Rectal smooth muscle tissue (tissue), 1 donor: Measurements from ENCODE around the gene VSIG8.

ENCODE experiments used
- H3K27ac ChIP-seq: one replicate; pipeline ENCODE4 v1.7.0; 2013; ENCODE audit warnings: low read depth, low read length, inconsistent platforms
- H3K27me3 ChIP-seq: one replicate; pipeline ENCODE4 v1.7.0; 2013; ENCODE audit warnings: low read length; ENCODE audit not compliant: control insufficient read depth, insufficient read depth
- H3K36me3 ChIP-seq: one replicate; pipeline ENCODE4 v1.7.0; 2013; ENCODE audit warnings: low read length; ENCODE audit not compliant: control insufficient read depth, insufficient read depth
- H3K4me1 ChIP-seq: one replicate; pipeline ENCODE4 v1.7.0; 2013; ENCODE audit warnings: low read length; ENCODE audit not compliant: control insufficient read depth, insufficient read depth
- H3K4me3 ChIP-seq: one replicate; pipeline ENCODE4 v1.7.0; 2013; ENCODE audit warnings: low read length
- H3K9ac ChIP-seq: one replicate; pipeline ENCODE4 v1.7.0; 2013; ENCODE audit warnings: low read length

The VSIG8 gene

DNA sequence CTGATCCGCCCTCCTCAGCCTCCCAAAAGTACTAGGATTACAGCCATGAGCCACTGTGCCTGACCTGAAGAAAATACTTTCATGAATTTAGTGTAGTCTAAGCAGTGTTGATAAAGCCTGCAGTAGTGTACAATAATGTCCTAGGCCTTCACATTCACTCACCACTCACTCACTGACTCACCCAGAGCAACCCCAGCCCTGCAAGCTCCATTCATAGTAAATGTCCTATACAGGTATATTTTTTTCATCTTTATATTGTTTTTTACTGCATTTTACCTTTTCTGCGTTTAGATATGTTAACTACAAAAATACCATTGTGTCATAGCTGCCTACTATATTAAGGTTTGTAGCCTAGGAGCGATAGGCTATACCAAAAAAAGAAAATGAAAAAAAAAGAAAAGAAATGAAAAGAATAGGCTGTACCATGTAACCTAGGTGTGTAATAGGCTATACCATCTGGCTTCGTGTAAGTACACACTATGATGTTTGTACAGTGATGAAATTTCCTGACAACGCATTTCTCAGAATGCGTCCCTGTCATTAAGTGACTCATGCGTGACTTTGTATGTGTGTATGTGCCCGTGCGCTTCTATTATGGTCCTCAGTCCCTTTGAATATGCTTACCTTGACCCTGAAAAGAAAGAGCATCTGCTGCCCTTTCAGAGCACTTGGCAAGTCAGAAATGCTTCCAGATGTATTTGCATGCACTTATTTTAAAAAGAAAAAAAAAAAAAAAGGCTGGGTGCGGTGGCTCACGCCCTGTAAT, 45.0 kb downstream of the VSIG8 start:
- no peaks in the 10 kb centered on the region for H3K27me3 ChIP-seq
- H3K36me3 ChIP-seq, result no peaks in the 10 kb centered on the region
- H3K4me3 ChIP-seq, result no peak overlapping the region
- H3K27ac ChIP-seq, result no peak overlapping the region
- no peak overlapping the region for H3K9ac ChIP-seq
- no peaks in the 10 kb centered on the region for H3K4me1 ChIP-seq

DNA sequence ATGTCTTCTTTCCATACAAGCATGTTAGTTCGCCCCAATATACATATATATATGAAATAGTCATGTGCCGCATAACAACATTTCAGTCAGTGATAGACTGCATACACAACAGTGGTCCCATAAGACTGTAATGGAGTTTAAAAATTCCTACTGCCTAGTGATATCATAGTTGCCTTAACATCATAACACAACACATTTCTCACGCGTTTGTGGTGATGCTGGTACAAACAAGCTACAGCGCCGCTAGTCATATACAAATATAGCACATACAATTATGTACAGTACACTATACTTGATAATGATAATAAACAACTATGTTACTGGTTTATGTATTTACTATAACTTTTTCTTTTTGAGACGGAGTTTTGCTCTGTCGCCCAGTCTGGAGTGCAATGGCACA, 46.5 kb downstream of the VSIG8 start:
- no peak overlapping the region for H3K27ac ChIP-seq
- no peak overlapping the region for H3K4me3 ChIP-seq
- no peaks in the 10 kb centered on the region for H3K36me3 ChIP-seq
- no peak overlapping the region for H3K9ac ChIP-seq
- no peaks in the 10 kb centered on the region for H3K4me1 ChIP-seq
- no peaks in the 10 kb centered on the region for H3K27me3 ChIP-seq

DNA sequence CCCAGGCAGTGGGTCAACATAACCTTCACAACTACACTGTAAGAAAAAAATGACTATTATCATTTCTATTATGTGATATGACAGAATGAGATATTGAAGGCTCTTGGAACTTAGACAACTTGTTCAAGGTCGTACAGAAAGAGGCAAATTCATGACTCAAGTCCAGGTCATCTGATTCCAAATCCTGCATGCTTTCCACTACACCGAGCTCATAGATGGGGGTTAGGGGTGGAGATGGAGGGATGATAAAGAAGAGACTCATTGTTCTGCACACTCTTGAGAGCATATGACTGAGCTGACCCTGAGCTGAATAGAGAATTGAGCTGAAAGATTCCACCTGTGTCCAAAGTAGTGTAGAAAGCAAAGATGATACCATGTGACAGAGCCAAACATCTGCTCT, 57.5 kb downstream of the VSIG8 start:
- H3K4me3 ChIP-seq, result no peak overlapping the region
- no peak overlapping the region for H3K27ac ChIP-seq
- H3K4me1 ChIP-seq, result no peaks in the 10 kb centered on the region
- H3K27me3 ChIP-seq, result no peaks in the 10 kb centered on the region
- no peak overlapping the region for H3K9ac ChIP-seq
- no peaks in the 10 kb centered on the region for H3K36me3 ChIP-seq
